K562 (cell line): Measurements from ENCODE around the gene CPSF4L. TPM values are rescaled to one million over a fixed set of nuclear protein-coding genes. Genes with fewer than 3 reads are reported as not detected.

Experiments
- ATAC-seq: fragments of 200-7000 bp; cut with Tn5 transposase; 3 replicates; pipeline ENCODE4 v1.9.1; 2020; ENCODE audit warnings: moderate library complexity
- BruUV-seq: library from RNA; stranded (reverse); fragments of 400-500 nt; replicated peaks from 2 replicates; lab custom pipeline; 2021; lab: Mats Ljungman, UMichigan
- CTCF ChIA-PET: fragments of 300-600 bp; formaldehyde crosslinking; extraction: SDS; loops from one replicate; lab custom pipeline; 2021; ENCODE audit warnings: low intra/inter-chr PET ratio; lab: Yijun Ruan, JAX
- POLR2A ChIA-PET: fragments of 300-600, 350-650 bp; sonication (Branson Sonifier 250); formaldehyde crosslinking; extraction: SDS; loops from one replicate; lab custom pipeline; 2021; ENCODE audit warnings: antibody characterized with exemption, inconsistent platforms; lab: Yijun Ruan, JAX
- DNase-seq, 4 experiments: peaks; one replicate each; pipeline versions ENCODE4 v3.0.0 to v3.0.0-alpha.2; 2011 to 2018; ENCODE audit warnings: low spot score in 3 of 4, mixed read lengths in 3 of 4; ENCODE audit errors: extremely low read depth in 1 of 4
- FAIRE-seq: peaks from 2 replicates; lab custom pipeline; 2011; peaks lifted over from hg19 to GRCh38; lab: Jason Lieb, UNC
- H2AFZ ChIP-seq: 2 replicates; pipeline ENCODE4 v1.6.0; 2011; ENCODE audit warnings: low read depth, low read length, control low read depth, inconsistent platforms
- H3K27ac ChIP-seq: fragments of 200-600 bp; 3 replicates; pipeline ENCODE4 v1.8.0; 2011; ENCODE audit warnings: low read depth, mild to moderate bottlenecking, control low read depth, inconsistent platforms, low read length, moderate library complexity, mixed read lengths; ENCODE audit errors: extremely low read depth
- H3K27me3 ChIP-seq, 2 experiments: fragments of 300-600 bp in 1 of 2; 2 replicates in 1 of 2; 3 replicates in 1 of 2; pipeline versions ENCODE4 v1.6.0 to v1.8.0; 2011; ENCODE audit warnings: inconsistent platforms in 2 of 2, low read length in 2 of 2, mild to moderate bottlenecking in 1 of 2, mixed read lengths in 1 of 2, moderate library complexity in 1 of 2; ENCODE audit not compliant: control insufficient read depth in 2 of 2, insufficient read depth in 2 of 2
- H3K36me3 ChIP-seq: fragments of 300-600 bp; 3 replicates; pipeline ENCODE4 v1.8.0; 2011; ENCODE audit warnings: mild to moderate bottlenecking, low read length, inconsistent platforms; ENCODE audit not compliant: control insufficient read depth, insufficient read depth
- H3K4me1 ChIP-seq, 2 experiments: fragments of 200-600 bp in 1 of 2; replicated peaks in 1 of 2; 2 replicates in 1 of 2; 3 replicates in 1 of 2; pipeline versions ENCODE4 v1.5.1 to v1.8.0; 2011; ENCODE audit warnings: inconsistent platforms in 2 of 2, low read length in 2 of 2, mild to moderate bottlenecking in 1 of 2, mixed read lengths in 1 of 2, moderate library complexity in 1 of 2; ENCODE audit not compliant: control insufficient read depth in 2 of 2, insufficient read depth in 2 of 2
- H3K4me2 ChIP-seq: 2 replicates; pipeline ENCODE4 v1.6.1; 2011; ENCODE audit warnings: low read length, control low read depth, inconsistent platforms, mixed read lengths; ENCODE audit not compliant: insufficient read depth
- H3K4me3 ChIP-seq: fragments of 200-600 bp; sonication (generic), shearing (Covaris generic); 2 replicates; pipeline ENCODE4 v1.5.1; 2016; ENCODE audit warnings: control low read depth, inconsistent platforms
- H3K79me2 ChIP-seq: fragments of 200-600 bp; 3 replicates; pipeline ENCODE4 v1.8.0; 2011; ENCODE audit warnings: low read length, inconsistent platforms; ENCODE audit not compliant: control insufficient read depth, insufficient read depth
- H3K9ac ChIP-seq, 2 experiments: 2 replicates each; pipeline versions ENCODE4 v1.6.0 to v1.6.1; 2011; ENCODE audit warnings: low read depth in 2 of 2, low read length in 2 of 2, control low read depth in 1 of 2, inconsistent platforms in 1 of 2, mild to moderate bottlenecking in 1 of 2, mixed read lengths in 1 of 2; ENCODE audit not compliant: insufficient read depth in 1 of 2
- H3K9me1 ChIP-seq: one replicate; pipeline ENCODE4 v1.6.0; 2011; ENCODE audit warnings: inconsistent platforms, mild to moderate bottlenecking, low read length, moderate library complexity; ENCODE audit not compliant: control insufficient read depth, insufficient read depth
- H3K9me3 ChIP-seq: replicated peaks from 2 replicates; pipeline ENCODE4 v1.5.1; 2011; ENCODE audit warnings: low read depth, low read length, inconsistent platforms; ENCODE audit not compliant: control insufficient read depth, insufficient read depth
- H4K20me1 ChIP-seq: replicated peaks from 2 replicates; pipeline ENCODE4 v1.6.1; 2011; ENCODE audit warnings: low read length, inconsistent platforms, mixed read lengths; ENCODE audit not compliant: control insufficient read depth, insufficient read depth
- CEBPB ChIP-seq: fragments of 450-650 bp; IDR thresholded peaks from 2 replicates; pipeline ENCODE4 v1.6.1; 2016; ENCODE audit warnings: missing genetic modification characterization, missing compliant biosample characterization
- GATAD2B ChIP-seq: fragments of 450-650 bp; IDR thresholded peaks from 2 replicates; pipeline ENCODE4 v1.6.1; 2017; ENCODE audit warnings: mild to moderate bottlenecking, borderline replicate concordance
- NFATC3 ChIP-seq: fragments of 450-650 bp; IDR thresholded peaks from 2 replicates; pipeline ENCODE4 v1.6.1; 2017; ENCODE audit warnings: mild to moderate bottlenecking
- ZEB2 ChIP-seq: fragments of 450-650 bp; IDR thresholded peaks from 2 replicates; pipeline ENCODE4 v1.6.1; 2016
- ZNF232 ChIP-seq: sonication (generic); formaldehyde crosslinking; IDR thresholded peaks from 2 replicates; pipeline ENCODE4 v1.8.0; 2022; ENCODE audit warnings: mild to moderate bottlenecking, missing genetic modification reagents
- ZNF263 ChIP-seq: sonication (generic); formaldehyde crosslinking; IDR thresholded peaks from 2 replicates; pipeline ENCODE4 v1.8.0; 2022; ENCODE audit warnings: mild to moderate bottlenecking, missing genetic modification reagents, borderline replicate concordance
- WGBS: fragments of 100-300 bp; shearing (Covaris generic); methylation state at CpG from one replicate; pipeline ENCODE4 v1.1.6; 2016; ENCODE audit warnings: low coverage, mixed read lengths; ENCODE audit not compliant: insufficient coverage; ENCODE audit errors: missing lambda C conversion rate; 5-methylcytosine and 5-hydroxymethylcytosine counted together
- in situ Hi-C: fragments of 300-500 bp; cut with MboI; formaldehyde crosslinking; loops from 4 replicates; pipeline ENCODE4 v1.15.0; 2018; ENCODE audit warnings: inconsistent platforms, mixed read lengths
- intact Hi-C: fragments of 100-400 bp; cut with micrococcal nuclease; formaldehyde crosslinking; loops from 2 replicates; pipeline ENCODE4 v1.14.2; 2022
- polyA plus RNA-seq, 8 experiments: library from polyadenylated mRNA; depleted of rRNA in 4 of 8; stranded (reverse) in 5 of 8; unstranded in 3 of 8; fragments of >200 nt; fragmentation: Nextera tagmentation in 2 of 8; fragmentation: Illumina TruSeq in 1 of 8; extraction: Ambion mirVana in 2 of 8; extraction: Trizol in 1 of 8; gene quantifications; 2 replicates each; pipeline versions ENCODE4 v1.2.1 to v1.2.3, GENCODE V29; 2011 to 2014; ENCODE audit warnings: inconsistent platforms in 1 of 8, missing spikeins in 1 of 8
- total RNA-seq, 7 experiments: library from RNA; depleted of rRNA in 6 of 7; stranded (reverse); fragments of >200 nt in 6 of 7; fragmentation: Illumina TruSeq in 2 of 7; extraction: Trizol in 2 of 7; gene quantifications; 2 replicates each; pipeline versions ENCODE4 v1.2.1 to v1.2.3, GENCODE V29; 2011 to 2021; ENCODE audit warnings: low replicate concordance in 1 of 7
- TF ChIP-seq, protein P1 (sequence below): fragments of 450-650 bp; conservative IDR thresholded peaks from 2 replicates; pipeline ENCODE4 v1.6.1; 2016; ENCODE audit warnings: missing genetic modification characterization, low read depth, mild to moderate bottlenecking, missing compliant biosample characterization, moderate library complexity
- TF ChIP-seq, protein P2 (sequence below): fragments of 450-650 bp; IDR thresholded peaks from 2 replicates; pipeline ENCODE4 v1.6.1; 2016; ENCODE audit warnings: low read depth, mild to moderate bottlenecking, moderate library complexity

The CPSF4L gene
- total and polyA plus RNA-seq, 9 of the 15 experiments (the other 6 are each of a cell fraction or from before 2014, with no cell fraction given): not detected

DNA sequence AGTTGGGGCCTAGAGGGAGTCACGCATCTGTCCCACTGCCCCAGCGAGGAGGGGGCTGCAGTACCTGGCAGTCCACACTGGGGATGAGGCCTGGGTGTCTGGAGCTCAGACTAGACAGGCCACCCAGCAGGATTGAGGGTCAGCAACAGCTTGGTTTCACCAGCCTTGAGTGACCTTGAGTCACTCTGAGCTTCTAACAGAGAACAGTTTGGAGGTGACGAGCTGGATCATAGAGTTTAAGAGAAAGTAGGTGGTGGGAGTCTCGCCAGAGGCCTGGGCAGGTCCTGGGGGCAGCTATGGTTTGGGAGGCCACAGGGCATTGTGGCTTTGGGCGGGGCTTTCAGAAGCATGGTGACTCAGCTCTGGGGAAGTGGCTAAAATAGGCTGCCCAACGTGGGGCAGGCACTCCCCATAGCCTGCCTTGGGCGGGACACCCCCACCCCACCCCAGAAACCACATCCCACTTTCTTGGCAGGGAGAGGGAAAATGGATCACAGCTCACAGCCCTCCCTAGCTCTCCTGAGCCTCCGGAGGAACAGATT is 29.7 kb upstream of the CPSF4L start (continued):
- TF ChIP-seq, protein P1, sequence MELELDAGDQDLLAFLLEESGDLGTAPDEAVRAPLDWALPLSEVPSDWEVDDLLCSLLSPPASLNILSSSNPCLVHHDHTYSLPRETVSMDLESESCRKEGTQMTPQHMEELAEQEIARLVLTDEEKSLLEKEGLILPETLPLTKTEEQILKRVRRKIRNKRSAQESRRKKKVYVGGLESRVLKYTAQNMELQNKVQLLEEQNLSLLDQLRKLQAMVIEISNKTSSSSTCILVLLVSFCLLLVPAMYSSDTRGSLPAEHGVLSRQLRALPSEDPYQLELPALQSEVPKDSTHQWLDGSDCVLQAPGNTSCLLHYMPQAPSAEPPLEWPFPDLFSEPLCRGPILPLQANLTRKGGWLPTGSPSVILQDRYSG (tag): no peak
- TF ChIP-seq ZEB2 (no peak), ZNF263 (CRISPR knock-in tag) (no peak), ZNF232 (CRISPR knock-in tag) (no peak)

DNA sequence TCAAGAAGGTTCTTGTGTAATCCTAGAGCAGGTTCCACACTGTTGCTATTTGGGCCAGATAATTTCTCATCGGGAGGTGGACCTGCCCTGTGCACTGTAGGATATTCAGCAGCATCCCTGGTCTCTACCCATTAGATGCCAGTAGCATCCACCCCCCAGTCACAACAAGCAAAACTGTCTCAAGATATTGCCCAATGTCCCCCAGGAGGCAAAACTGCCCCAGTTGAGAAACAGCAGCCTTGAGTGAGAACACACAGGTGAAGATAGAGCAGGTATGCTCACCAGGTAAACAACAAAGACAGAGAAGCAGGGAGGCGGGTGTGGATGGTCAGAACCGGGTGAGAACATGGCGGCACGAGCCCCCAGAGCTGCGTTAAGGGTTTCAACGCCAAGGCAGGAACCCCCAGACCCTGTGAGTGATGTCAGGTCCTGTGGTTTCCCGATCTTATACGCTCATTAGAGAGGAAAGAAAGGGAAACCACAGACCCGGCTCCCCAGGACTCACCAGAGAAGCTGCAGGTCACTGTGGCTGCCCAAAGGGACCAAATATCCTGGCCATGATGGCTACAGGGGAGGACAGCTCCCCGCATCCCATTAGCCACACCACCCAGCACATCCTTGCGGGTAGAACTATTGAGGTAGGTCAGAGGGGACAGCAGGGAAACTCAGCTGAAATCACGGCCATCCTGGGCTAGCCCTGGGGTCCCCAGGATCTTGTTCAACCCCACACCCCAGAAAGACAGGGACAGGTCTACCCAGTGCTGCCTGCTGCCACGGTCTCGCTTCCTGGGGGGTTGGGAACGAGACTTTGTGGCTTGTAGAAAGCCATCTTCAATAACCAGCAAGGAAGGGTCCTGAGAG is 28.9 kb upstream of the CPSF4L start:
- Histone ChIP-seq H3K9me3 (no peaks in the 10 kb centered on the region), H3K36me3 (peaks cover 16% of the 10 kb centered on the region; the same call in 2 of the 3 replicates), H3K9me1 (peaks cover 17% of the 10 kb centered on the region), H3K4me2 (peak overlapping the region; percentile 63; the same call in 1 of the 2 replicates), H3K9ac (peak overlapping the region; percentile 27 to 83; a peak in 1 of 4 replicates), H3K27ac (peak overlapping the region; percentile 80), H3K4me1 (peaks cover 40 to 52% of the 10 kb centered on the region in 2 experiments), H3K27me3 (no peaks in the 10 kb centered on the region), H4K20me1 (peaks cover 42% of the 10 kb centered on the region), H3K4me3 (no peak overlapping the region), H3K79me2 (peaks cover 50% of the 10 kb centered on the region; the same call in 2 of the 3 replicates), H2AFZ (no peak overlapping the region)
- in situ Hi-C loops (no loop called here), intact Hi-C loops (loop anchor here (2.0 kb wide), 1 partner anchor 18 kb away; no protein-coding TSS in a partner anchor)
- ChIA-PET CTCF (no interaction called here), POLR2A (interaction anchor here (0.8 to 2.0 kb wide), 6 partner anchors 8 to 20 kb away, joined by 3 to 7 read pairs (median 6); partner anchors contain the start of gene CDC42EP4)
- no peak for ATAC-seq
- FAIRE-seq: no peak
- WGBS: 76% methylated on average over 15 of the region's 16 CpGs
- TF ChIP-seq NFATC3 (no peak), GATAD2B (no peak), CEBPB (tag) (peak; percentile 21; the same call in 1 of the 2 replicates)
- TF ChIP-seq, protein P2, sequence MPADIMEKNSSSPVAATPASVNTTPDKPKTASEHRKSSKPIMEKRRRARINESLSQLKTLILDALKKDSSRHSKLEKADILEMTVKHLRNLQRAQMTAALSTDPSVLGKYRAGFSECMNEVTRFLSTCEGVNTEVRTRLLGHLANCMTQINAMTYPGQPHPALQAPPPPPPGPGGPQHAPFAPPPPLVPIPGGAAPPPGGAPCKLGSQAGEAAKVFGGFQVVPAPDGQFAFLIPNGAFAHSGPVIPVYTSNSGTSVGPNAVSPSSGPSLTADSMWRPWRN: no peak
- no TSS peak for BruUV-seq
- DNase-seq: no peak
